ENCODE results near the gene NSL1. TPM values are rescaled to one million over a fixed set of nuclear protein-coding genes. Genes with fewer than 3 reads are reported as not detected.

NSL1 gene
- total RNA-seq, 1 donor from 2014 or later, result 28.7 TPM

GRCh38 chr1:212827171-212827776, 35.7 kb upstream of the NSL1 start:
- Mint-ChIP-seq H3K36me3 (ENCODE audit: unreplicated experiment) (peaks cover 4% of the 10 kb centered on the region), H3K27ac (ENCODE audit: unreplicated experiment) (no peak overlapping the region), H3K27me3 (ENCODE audit: unreplicated experiment) (peaks cover 3% of the 10 kb centered on the region), H3K9me3 (ENCODE audit: unreplicated experiment) (peaks cover 12% of the 10 kb centered on the region), H3K4me1 (ENCODE audit: unreplicated experiment) (no peaks in the 10 kb centered on the region), H3K4me3 (ENCODE audit: unreplicated experiment) (no peak overlapping the region)
- TF ChIP-seq CTCF (IDR thresholded peaks at IDR 0.05), result no peak
- DNase-seq (ENCODE audit: extremely low spot score, unreplicated experiment), result peak; percentile 54

GRCh38 chr1:212825798-212826452, 34.3 kb upstream of the NSL1 start:
- TF ChIP-seq CTCF (IDR thresholded peaks at IDR 0.05), result no peak
- H3K4me1 Mint-ChIP-seq (ENCODE audit: unreplicated experiment), result no peaks in the 10 kb centered on the region
- H3K27ac Mint-ChIP-seq (ENCODE audit: unreplicated experiment), result no peak overlapping the region
- no peak overlapping the region for H3K4me3 Mint-ChIP-seq (ENCODE audit: unreplicated experiment)
- H3K36me3 Mint-ChIP-seq (ENCODE audit: unreplicated experiment), result peaks cover 4% of the 10 kb centered on the region
- H3K9me3 Mint-ChIP-seq (ENCODE audit: unreplicated experiment), result peaks cover 12% of the 10 kb centered on the region
- peak; percentile 48 for DNase-seq (ENCODE audit: extremely low spot score, unreplicated experiment)
- H3K27me3 Mint-ChIP-seq (ENCODE audit: unreplicated experiment), result peaks cover 3% of the 10 kb centered on the region

GRCh38 chr1:212824201-212824600, 32.6 kb upstream of the NSL1 start:
- Mint-ChIP-seq H3K27me3 (ENCODE audit: unreplicated experiment) (peaks cover 3% of the 10 kb centered on the region), H3K4me1 (ENCODE audit: unreplicated experiment) (no peaks in the 10 kb centered on the region), H3K9me3 (ENCODE audit: unreplicated experiment) (peaks cover 12% of the 10 kb centered on the region), H3K4me3 (ENCODE audit: unreplicated experiment) (no peak overlapping the region), H3K36me3 (ENCODE audit: unreplicated experiment) (peaks cover 4% of the 10 kb centered on the region), H3K27ac (ENCODE audit: unreplicated experiment) (no peak overlapping the region)
- DNase-seq (ENCODE audit: extremely low spot score, unreplicated experiment), result peak; percentile 76
- TF ChIP-seq CTCF (IDR thresholded peaks at IDR 0.05), result no peak

- Mint-ChIP-seq H3K27me3 (ENCODE audit: unreplicated experiment) (peaks cover 3% of the 10 kb centered on the region), H3K9me3 (ENCODE audit: unreplicated experiment) (peaks cover 12% of the 10 kb centered on the region), H3K4me1 (ENCODE audit: unreplicated experiment) (no peaks in the 10 kb centered on the region), H3K36me3 (ENCODE audit: unreplicated experiment) (peaks cover 4% of the 10 kb centered on the region), H3K27ac (ENCODE audit: unreplicated experiment) (no peak overlapping the region), H3K4me3 (ENCODE audit: unreplicated experiment) (no peak overlapping the region)
- no peak for DNase-seq (ENCODE audit: extremely low spot score, unreplicated experiment)
- TF ChIP-seq CTCF (IDR thresholded peaks at IDR 0.05), result no peak
These were observed 31.4 kb upstream of the NSL1 start for GRCh38 chr1:212822956-212823355.

- Mint-ChIP-seq H3K9me3 (ENCODE audit: unreplicated experiment) (peaks cover 9% of the 10 kb centered on the region), H3K4me1 (ENCODE audit: unreplicated experiment) (no peaks in the 10 kb centered on the region), H3K4me3 (ENCODE audit: unreplicated experiment) (no peak overlapping the region), H3K36me3 (ENCODE audit: unreplicated experiment) (peaks cover 2% of the 10 kb centered on the region), H3K27ac (ENCODE audit: unreplicated experiment) (no peak overlapping the region), H3K27me3 (ENCODE audit: unreplicated experiment) (no peaks in the 10 kb centered on the region)
- TF ChIP-seq CTCF (IDR thresholded peaks at IDR 0.05), result no peak
- DNase-seq (ENCODE audit: extremely low spot score, unreplicated experiment), result no peak
These were observed 29.4 kb upstream of the NSL1 start for GRCh38 chr1:212820969-212821368.

All from osteocyte (in vitro differentiated cells).